ENCODE measurements around the gene TEFM.
"Not testable (repeated sequence)": the region's sequence is repeated elsewhere in the genome, so short reads cannot be mapped to it uniquely, and the experiment has no call there.

TEFM gene

GRCh38 chr17:30929861-30930260 lies 23.8 kb upstream of the TEFM start:
- not testable (repeated sequence) for DNase-seq; ATAC-seq (replicated peaks); H3K9me3 Mint-ChIP-seq; H3K36me3 Mint-ChIP-seq (ENCODE audit: insufficient read depth); H3K27ac Mint-ChIP-seq; H3K4me1 Mint-ChIP-seq (ENCODE audit: low read depth in 2 of 2); H3K4me3 Mint-ChIP-seq
- H3K27me3 Mint-ChIP-seq = peaks cover 22 to 48% of the 10 kb centered on the region in 2 donors

GRCh38 chr17:30929081-30929633 lies 23.1 kb upstream of the TEFM start:
- H3K27me3 Mint-ChIP-seq = peaks cover 26 to 54% of the 10 kb centered on the region in 2 donors
- ATAC-seq (replicated peaks) (no peak), DNase-seq (no peak)
- H3K27ac Mint-ChIP-seq = no peak overlapping the region
- H3K9me3 Mint-ChIP-seq = no peaks in the 10 kb centered on the region
- no peak overlapping the region for H3K4me3 Mint-ChIP-seq
- peaks cover 3% of the 10 kb centered on the region for H3K36me3 Mint-ChIP-seq (ENCODE audit: insufficient read depth)
- no peaks in the 10 kb centered on the region for H3K4me1 Mint-ChIP-seq (ENCODE audit: low read depth in 2 of 2)

DNA sequence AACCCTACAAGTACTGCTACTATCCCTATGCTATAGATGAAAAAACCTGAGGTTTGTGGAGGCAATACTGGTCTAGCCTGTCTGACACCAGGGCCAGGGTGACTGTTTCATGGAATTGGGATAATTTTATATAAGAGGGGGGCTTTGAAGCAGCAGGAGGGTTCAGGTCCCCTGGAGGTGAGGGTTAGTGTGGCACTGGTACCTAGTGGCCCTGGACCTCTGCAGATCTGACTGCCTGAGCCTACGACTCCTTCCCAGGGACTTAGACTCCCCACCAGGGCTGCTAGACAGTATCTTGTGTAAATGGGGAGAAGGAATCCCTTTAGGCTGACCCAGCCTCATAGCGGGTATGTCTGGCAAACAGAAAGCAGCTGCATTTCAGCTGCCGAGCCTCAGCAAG lies 22.5 kb upstream of the TEFM start:
- peaks cover 28 to 54% of the 10 kb centered on the region in 2 donors for H3K27me3 Mint-ChIP-seq
- H3K4me3 Mint-ChIP-seq = no peak overlapping the region
- no peak overlapping the region for H3K27ac Mint-ChIP-seq
- no peaks in the 10 kb centered on the region for H3K9me3 Mint-ChIP-seq
- ATAC-seq (replicated peaks) (no peak), DNase-seq (no peak)
- H3K4me1 Mint-ChIP-seq (ENCODE audit: low read depth in 2 of 2) = no peaks in the 10 kb centered on the region
- peaks cover 3% of the 10 kb centered on the region for H3K36me3 Mint-ChIP-seq (ENCODE audit: insufficient read depth)

DNA sequence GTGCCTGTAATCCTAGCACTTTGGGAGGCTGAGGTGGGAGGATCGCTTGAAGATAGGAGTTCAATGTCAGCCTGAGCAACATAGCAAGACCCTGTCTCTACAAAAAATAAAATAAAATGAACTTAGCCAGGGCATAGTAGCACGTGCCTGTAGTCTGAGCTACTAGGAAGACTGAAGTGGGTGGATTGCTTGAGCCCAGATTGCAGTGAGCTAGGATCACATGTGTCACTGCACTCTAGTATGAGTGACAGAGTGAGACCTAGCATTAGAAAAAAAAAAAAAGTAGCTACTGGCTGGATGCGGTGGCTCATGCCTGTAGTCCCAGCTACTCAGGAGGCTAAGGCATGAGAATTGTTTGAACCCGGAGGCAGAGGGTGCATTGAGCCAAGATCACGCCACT lies 21.7 kb upstream of the TEFM start:
- Mint-ChIP-seq H3K27me3 (peaks cover 32 to 61% of the 10 kb centered on the region in 2 donors), H3K9me3 (no peaks in the 10 kb centered on the region), H3K4me3 (no peak overlapping the region), H3K36me3 (ENCODE audit: insufficient read depth) (peaks cover 6% of the 10 kb centered on the region), H3K4me1 (ENCODE audit: low read depth in 2 of 2) (peaks cover 2% of the 10 kb centered on the region in 2 donors), H3K27ac (no peak overlapping the region)
- no peak for ATAC-seq (replicated peaks)
- DNase-seq = no peak

DNA sequence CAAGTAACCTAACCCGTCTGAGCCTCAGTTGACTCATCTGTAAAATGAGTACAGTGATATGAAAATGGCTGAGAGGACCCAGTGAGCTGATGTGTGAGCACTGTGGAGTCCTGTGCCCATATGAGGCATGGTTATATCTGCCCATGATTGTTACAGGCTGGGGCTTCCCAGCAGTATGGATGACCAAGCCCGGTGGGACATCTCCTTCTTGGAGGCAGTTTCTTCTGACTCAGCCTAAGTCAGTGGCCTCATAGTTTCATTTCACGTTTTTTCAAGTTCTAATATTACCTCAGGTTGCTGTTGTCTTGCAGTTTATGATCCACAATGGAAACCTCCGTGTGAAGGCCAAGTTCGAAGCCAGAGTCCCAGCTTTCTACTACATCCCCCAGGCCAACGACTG lies 20.5 kb upstream of the TEFM start:
- Mint-ChIP-seq H3K27me3 (peaks cover 40 to 73% of the 10 kb centered on the region in 2 donors), H3K36me3 (ENCODE audit: insufficient read depth) (peaks cover 6% of the 10 kb centered on the region), H3K4me3 (no peak overlapping the region), H3K9me3 (no peaks in the 10 kb centered on the region), H3K27ac (no peak overlapping the region), H3K4me1 (ENCODE audit: low read depth in 2 of 2) (peaks cover 6 to 7% of the 10 kb centered on the region in 2 donors)
- DNase-seq = no peak
- no peak for ATAC-seq (replicated peaks)

- peaks cover 3% of the 10 kb centered on the region for H3K36me3 Mint-ChIP-seq (ENCODE audit: insufficient read depth)
- H3K4me1 Mint-ChIP-seq (ENCODE audit: low read depth in 2 of 2) = peaks cover 6 to 10% of the 10 kb centered on the region in 2 donors
- ATAC-seq (replicated peaks) = no peak
- no peak for DNase-seq
- peak overlapping the region in 1 of 2 donors; percentile 34 for H3K4me3 Mint-ChIP-seq
- no peaks in the 10 kb centered on the region for H3K9me3 Mint-ChIP-seq
- peaks cover 55 to 83% of the 10 kb centered on the region in 2 donors for H3K27me3 Mint-ChIP-seq
- H3K27ac Mint-ChIP-seq = no peak overlapping the region
These were observed 18.3 kb upstream of the TEFM start for GRCh38 chr17:30924341-30924740.

GRCh38 chr17:30922235-30923030 lies 16.4 kb upstream of the TEFM start:
- Mint-ChIP-seq H3K27me3 (peaks cover 55 to 83% of the 10 kb centered on the region in 2 donors), H3K27ac (peak overlapping the region in 1 of 2 donors; percentile 72)
- ATAC-seq (replicated peaks) = no peak

DNA sequence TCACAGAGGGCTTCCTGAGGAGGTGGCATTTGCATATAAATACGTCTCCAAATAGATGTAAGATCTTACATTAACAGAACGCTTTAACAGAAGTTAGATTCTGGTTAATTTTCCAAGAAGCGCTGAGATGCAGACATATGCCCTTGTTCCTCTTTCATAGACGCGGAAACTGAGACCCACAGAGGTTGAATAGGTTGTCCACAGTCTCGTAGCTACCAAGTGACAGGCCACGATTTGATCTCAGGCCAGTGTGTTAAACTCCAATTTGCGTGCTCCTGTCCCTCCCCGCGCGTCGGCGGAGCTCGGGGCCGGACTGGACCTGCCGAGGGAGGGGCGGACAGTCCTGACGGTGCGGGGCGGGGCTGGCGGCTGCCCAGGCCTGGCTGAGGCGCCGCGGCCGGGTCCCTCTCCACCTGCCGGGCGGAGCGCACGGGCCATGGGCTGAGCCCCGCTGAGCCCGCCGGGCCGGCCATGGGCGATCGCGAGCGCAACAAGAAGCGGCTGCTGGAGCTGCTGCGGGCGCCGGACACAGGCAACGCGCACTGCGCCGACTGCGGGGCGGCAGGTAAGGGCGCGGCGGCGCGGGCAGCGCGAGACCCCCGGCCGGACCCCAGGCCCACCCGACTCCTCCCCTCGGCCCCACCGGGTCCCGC lies 15.6 kb upstream of the TEFM start, which contains the start of gene ADAP2:
Gene ADAP2 (plus strand): TSS at position 402 of the 653 bp plus-strand sequence. CDS start 70 bp downstream, at position 472.
- no peak for DNase-seq
- no peak for ATAC-seq (replicated peaks)
- Mint-ChIP-seq H3K27me3 (peaks cover 48 to 75% of the 10 kb centered on the region in 2 donors), H3K4me3 (peak within 1 kb of the TSS; percentile 71 to 74), H3K4me1 (ENCODE audit: low read depth in 2 of 2) (peaks cover 6 to 10% of the 10 kb centered on the region in 2 donors), H3K27ac (peak within 1 kb of the TSS in 1 of 2 donors; percentile 72), H3K9me3 (no peaks in the 10 kb centered on the region), H3K36me3 (ENCODE audit: insufficient read depth) (peaks cover 3% of the 10 kb centered on the region)

More at GRCh38 chr17:30922235-30923030, 16.4 kb upstream of the TEFM start:
- no peaks in the 10 kb centered on the region for H3K9me3 Mint-ChIP-seq
- H3K36me3 Mint-ChIP-seq (ENCODE audit: insufficient read depth) = peaks cover 3% of the 10 kb centered on the region
- no peak for DNase-seq
- H3K4me3 Mint-ChIP-seq = peak overlapping the region; percentile 71 to 74
- peaks cover 6 to 10% of the 10 kb centered on the region in 2 donors for H3K4me1 Mint-ChIP-seq (ENCODE audit: low read depth in 2 of 2)

DNA sequence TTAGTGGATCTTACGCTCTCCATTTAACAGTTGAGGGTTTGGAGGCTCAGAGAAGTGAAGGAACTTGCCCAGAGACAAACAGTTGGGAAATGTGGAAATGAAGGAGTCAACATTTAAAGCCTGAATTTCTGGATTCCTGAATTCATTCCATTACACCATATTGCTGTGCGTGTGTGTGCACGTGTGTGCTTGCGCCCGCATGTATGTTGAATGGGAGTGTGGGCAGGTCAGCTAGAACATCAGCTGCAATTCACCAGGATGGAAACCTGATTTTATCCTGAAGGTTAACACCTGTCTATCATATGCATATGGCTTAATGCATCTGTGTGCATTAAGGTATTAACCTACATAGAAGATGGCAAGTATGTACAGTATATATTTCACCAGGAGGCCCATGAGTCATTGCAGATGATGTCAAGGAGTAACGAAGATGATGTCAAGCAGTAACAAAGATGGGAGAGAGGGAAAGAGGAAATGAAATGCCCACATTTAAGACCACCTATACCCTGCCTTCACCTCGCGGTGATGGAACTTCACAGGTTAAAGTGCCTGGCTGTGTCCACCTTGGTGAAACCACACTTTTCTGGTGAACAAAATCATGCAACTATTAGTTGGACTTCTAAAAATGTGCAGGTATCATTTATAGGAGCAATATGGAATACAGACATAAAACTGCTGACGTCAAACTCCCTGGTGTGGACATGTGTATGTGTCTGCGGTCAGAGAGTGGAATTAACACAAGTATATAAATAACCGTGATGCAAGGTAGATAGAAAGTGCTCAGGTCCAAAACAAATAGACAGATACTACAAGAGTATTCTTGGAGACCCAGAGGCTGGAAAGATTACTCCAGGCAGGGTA lies 14.9 kb upstream of the TEFM start:
- Mint-ChIP-seq H3K27me3 (peaks cover 40 to 68% of the 10 kb centered on the region in 2 donors), H3K27ac (no peak overlapping the region)
- DNase-seq = no peak

DNA sequence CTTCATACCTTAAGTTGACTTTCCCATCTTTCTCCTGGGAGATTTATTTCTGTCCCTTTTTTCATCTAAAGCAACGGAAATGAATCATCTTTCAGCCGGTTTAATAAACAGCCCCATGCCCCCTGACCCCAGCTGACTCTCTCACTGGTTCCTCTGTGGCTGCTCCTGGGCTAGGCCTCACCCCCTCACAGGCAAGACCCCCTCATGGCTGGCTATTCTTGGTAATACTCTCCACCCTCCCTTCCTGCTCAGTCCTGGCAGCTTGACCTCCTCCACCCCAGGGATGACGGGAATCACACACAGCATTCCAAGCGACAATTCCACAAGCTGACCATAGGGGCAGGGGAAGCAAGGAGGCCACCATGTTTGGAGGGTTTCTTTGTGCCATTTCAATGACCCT lies 14.2 kb upstream of the TEFM start:
- H3K27me3 Mint-ChIP-seq = peaks cover 34 to 62% of the 10 kb centered on the region in 2 donors
- DNase-seq = no peak
- no peaks in the 10 kb centered on the region for H3K9me3 Mint-ChIP-seq
- H3K4me3 Mint-ChIP-seq = no peak overlapping the region
- no peak for ATAC-seq (replicated peaks)
- peaks cover 3% of the 10 kb centered on the region for H3K36me3 Mint-ChIP-seq (ENCODE audit: insufficient read depth)
- no peak overlapping the region for H3K27ac Mint-ChIP-seq
- peaks cover 6 to 10% of the 10 kb centered on the region in 2 donors for H3K4me1 Mint-ChIP-seq (ENCODE audit: low read depth in 2 of 2)

More for the DNA sequence above, 14.9 kb upstream of the TEFM start:
- no peaks in the 10 kb centered on the region for H3K9me3 Mint-ChIP-seq
- H3K4me1 Mint-ChIP-seq (ENCODE audit: low read depth in 2 of 2) = peaks cover 6 to 10% of the 10 kb centered on the region in 2 donors
- peak overlapping the region; percentile 47 to 60 for H3K4me3 Mint-ChIP-seq
- no peak for ATAC-seq (replicated peaks)
- H3K36me3 Mint-ChIP-seq (ENCODE audit: insufficient read depth) = peaks cover 3% of the 10 kb centered on the region

DNA sequence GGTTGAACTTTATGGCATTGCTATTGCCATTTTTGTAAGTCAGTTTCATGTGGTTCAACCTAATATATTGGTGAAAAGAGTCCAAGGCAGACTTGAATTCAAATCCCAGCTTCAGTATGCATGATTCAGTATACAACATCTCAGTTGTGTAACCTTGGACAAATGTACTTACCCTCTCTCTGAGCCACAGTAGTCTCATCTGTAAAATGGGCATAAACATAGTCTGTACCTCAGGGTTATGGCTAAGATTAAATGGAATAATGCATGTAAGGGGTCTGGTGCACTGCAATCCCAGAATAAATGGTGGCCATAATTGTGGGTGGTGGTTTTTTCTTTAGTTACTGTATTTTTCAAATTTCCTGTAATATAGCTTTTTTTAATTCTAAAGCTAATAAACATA lies 11.0 kb upstream of the TEFM start:
- no peak overlapping the region for H3K27ac Mint-ChIP-seq
- no peak for DNase-seq
- H3K36me3 Mint-ChIP-seq (ENCODE audit: insufficient read depth) = no peaks in the 10 kb centered on the region
- peaks cover 0 to 5% of the 10 kb centered on the region in 2 donors for H3K4me1 Mint-ChIP-seq (ENCODE audit: low read depth in 2 of 2)
- ATAC-seq (replicated peaks) = no peak
- peaks cover 17 to 31% of the 10 kb centered on the region in 2 donors for H3K27me3 Mint-ChIP-seq
- H3K4me3 Mint-ChIP-seq = no peak overlapping the region
- no peaks in the 10 kb centered on the region for H3K9me3 Mint-ChIP-seq

DNA sequence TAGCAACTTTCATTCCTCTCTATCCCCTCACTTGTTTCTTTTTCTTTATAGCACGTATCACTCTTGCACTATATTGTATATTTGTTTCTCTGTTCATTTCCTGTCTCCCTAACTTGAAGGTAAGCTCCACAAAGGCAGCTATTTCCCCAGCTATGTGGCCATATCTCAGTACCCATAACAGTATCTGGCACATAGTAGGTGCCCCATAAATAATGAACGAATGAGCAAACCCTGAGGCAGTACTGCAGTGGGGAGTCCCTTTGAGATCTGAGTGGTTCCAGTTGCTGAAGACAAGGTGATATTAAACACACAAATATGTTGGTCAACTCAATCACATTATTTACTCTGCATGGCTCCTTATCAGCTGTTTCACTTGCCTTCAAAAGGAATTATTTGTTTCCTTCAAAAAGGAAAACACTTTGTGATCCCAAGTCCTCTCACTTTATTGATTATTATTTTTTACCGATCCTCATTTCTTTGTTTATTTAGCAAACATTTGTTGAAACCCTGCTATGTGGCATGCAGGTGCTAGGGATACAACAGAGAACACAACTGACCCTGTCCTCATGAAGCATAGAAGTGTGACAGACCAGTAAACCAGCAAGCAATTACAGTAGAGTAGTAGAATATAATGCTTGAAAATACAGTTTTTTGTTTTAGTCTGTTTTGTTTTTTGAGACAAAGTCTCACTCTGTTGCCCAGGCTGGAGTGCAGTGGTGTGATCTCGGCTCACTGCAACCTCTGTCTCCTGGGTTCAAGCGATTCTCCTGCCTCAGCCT lies 10.0 kb upstream of the TEFM start:
- H3K27me3 Mint-ChIP-seq = peaks cover 10 to 22% of the 10 kb centered on the region in 2 donors
- ATAC-seq (replicated peaks) (no peak), DNase-seq (no peak)
- no peaks in the 10 kb centered on the region for H3K4me1 Mint-ChIP-seq (ENCODE audit: low read depth in 2 of 2)
- H3K4me3 Mint-ChIP-seq = no peak overlapping the region
- H3K36me3 Mint-ChIP-seq (ENCODE audit: insufficient read depth) = no peaks in the 10 kb centered on the region
- no peaks in the 10 kb centered on the region for H3K9me3 Mint-ChIP-seq
- H3K27ac Mint-ChIP-seq = no peak overlapping the region
